ENCODE data around the gene EIPR1. TPM values are rescaled to one million over a fixed set of nuclear protein-coding genes. Genes with fewer than 3 reads are reported as not detected.

The EIPR1 gene
- total and polyA plus RNA-seq, 9 donors = 16.9 to 22.8 (median 18.7) TPM

DNA sequence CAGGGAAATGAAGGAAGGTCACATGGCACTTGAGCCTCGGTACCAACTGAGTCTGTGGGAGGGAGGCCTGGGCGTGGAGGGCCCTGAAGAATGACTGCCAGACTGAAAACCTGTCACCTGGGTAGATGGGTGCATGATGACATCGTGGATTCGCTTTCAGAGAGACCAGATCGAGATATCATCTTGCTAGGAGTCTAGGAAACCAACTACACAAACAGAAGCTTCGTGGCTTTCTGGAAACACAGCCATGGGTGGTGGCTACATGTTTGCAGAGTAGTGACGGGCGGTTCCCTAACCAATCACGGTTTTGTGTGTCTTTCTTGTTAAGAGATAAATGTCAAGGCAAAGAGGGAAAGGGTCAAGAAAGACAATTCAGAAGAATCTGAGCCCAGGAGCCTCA lies 155.0 kb downstream of the EIPR1 start:
- Histone ChIP-seq H3K27ac (ENCODE audit: low read length) (no peak overlapping the region), H3K36me3 (ENCODE audit: control insufficient read depth, insufficient read depth, low read length) (no peaks in the 10 kb centered on the region), H3K27me3 (ENCODE audit: control insufficient read depth, insufficient read depth, low read length) (no peaks in the 10 kb centered on the region), H3K4me1 (ENCODE audit: control insufficient read depth, insufficient read depth, low read length) (no peaks in the 10 kb centered on the region), H3K4me3 (ENCODE audit: low read length) (no peak overlapping the region), H3K9me3 (replicated peaks; ENCODE audit: control insufficient read depth, low read depth, low read length) (peaks cover 7% of the 10 kb centered on the region)
- no peak for DNase-seq
- 87% methylated on average over 3 of the region's 9 CpGs for WGBS (ENCODE audit: insufficient coverage)

DNA sequence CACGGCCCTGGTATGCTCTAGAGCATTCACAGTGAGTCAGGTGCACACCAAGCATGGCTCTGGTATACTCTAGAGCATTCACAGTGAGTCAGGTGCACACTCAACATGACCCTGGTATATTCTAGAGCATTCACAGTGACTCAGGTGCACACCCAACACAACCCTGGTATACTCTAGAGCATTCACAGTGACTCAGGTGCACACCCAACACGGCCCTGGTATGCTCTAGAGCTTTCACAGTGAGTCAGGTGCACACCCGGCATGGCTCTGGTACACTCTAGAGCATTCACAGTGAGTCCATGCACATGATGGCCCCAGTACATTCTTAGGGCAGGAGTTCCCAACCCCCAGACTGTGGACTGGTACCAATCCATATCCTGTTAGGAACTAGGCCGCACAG lies 158.1 kb downstream of the EIPR1 start:
- WGBS (ENCODE audit: insufficient coverage) = 98% methylated on average over 3 of the region's 4 CpGs
- no peak for DNase-seq
- Histone ChIP-seq H3K27ac (ENCODE audit: low read length) (no peak overlapping the region), H3K9me3 (replicated peaks; ENCODE audit: control insufficient read depth, low read depth, low read length) (peaks cover 5% of the 10 kb centered on the region), H3K36me3 (ENCODE audit: control insufficient read depth, insufficient read depth, low read length) (no peaks in the 10 kb centered on the region), H3K4me1 (ENCODE audit: control insufficient read depth, insufficient read depth, low read length) (no peaks in the 10 kb centered on the region), H3K4me3 (ENCODE audit: low read length) (no peak overlapping the region), H3K27me3 (ENCODE audit: control insufficient read depth, insufficient read depth, low read length) (no peaks in the 10 kb centered on the region)

DNA sequence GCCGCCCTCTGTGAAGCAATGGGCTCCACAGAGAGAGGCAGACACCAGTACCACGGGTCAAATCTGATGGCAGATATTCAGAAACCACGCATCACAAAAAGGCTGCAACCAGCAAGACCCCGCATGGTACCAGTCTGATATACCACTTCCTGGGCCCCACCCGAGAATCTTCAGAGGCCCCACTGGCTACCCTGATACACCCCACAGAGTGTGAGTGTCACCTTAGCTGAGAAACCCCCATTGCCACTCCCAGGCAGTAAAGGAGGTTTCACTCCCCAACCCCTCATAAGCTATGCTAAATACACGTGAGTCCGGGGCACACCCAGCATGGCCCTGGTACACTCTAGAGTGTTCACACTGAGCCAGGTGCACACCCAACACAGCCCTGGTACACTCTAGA lies 160.0 kb downstream of the EIPR1 start:
- H3K4me1 ChIP-seq (ENCODE audit: control insufficient read depth, insufficient read depth, low read length) = no peaks in the 10 kb centered on the region
- 76% methylated on average over 6 of the region's 7 CpGs for WGBS (ENCODE audit: insufficient coverage)
- H3K4me3 ChIP-seq (ENCODE audit: low read length) = no peak overlapping the region
- DNase-seq = no peak
- H3K27ac ChIP-seq (ENCODE audit: low read length) = no peak overlapping the region
- peaks cover 5% of the 10 kb centered on the region for H3K9me3 ChIP-seq (replicated peaks; ENCODE audit: control insufficient read depth, low read depth, low read length)
- H3K27me3 ChIP-seq (ENCODE audit: control insufficient read depth, insufficient read depth, low read length) = no peaks in the 10 kb centered on the region
- no peaks in the 10 kb centered on the region for H3K36me3 ChIP-seq (ENCODE audit: control insufficient read depth, insufficient read depth, low read length)

DNA sequence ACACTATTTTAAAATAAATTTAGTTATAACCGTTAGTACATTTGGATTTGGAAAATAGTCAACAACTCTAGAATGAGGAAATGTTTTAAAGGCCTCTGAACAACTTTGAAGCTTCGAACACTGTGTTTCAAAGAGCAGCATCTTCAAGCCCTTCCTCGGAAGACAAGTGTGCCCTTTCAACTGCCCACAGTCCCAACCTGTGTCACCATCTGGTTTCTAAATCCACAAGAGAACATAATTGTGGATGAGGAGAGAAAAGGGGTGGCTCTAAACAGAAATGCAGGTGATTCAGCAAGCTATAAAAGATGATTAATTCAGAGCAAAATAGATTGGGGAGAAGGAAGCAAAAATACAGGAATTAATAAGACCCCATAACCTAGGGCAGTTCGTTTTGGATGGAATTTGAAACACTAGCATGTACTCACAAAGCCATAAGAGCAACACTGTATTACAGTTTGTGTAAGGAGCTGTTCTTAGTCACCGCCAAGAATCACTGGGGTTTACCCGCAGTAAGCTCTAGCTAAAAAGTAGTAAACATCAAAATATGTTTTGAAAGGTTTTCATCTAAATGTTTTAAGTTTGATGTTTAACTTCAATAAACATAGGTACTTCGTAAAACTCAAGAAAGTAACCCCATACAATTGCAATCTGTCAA lies 160.7 kb downstream of the EIPR1 start:
- Histone ChIP-seq H3K9me3 (replicated peaks; ENCODE audit: control insufficient read depth, low read depth, low read length) (peaks cover 5% of the 10 kb centered on the region), H3K4me3 (ENCODE audit: low read length) (no peak overlapping the region), H3K4me1 (ENCODE audit: control insufficient read depth, insufficient read depth, low read length) (no peaks in the 10 kb centered on the region), H3K27ac (ENCODE audit: low read length) (no peak overlapping the region), H3K36me3 (ENCODE audit: control insufficient read depth, insufficient read depth, low read length) (no peaks in the 10 kb centered on the region), H3K27me3 (ENCODE audit: control insufficient read depth, insufficient read depth, low read length) (no peaks in the 10 kb centered on the region)
- no peak for DNase-seq
- 83% methylated on average over 1 of the region's 7 CpGs for WGBS (ENCODE audit: insufficient coverage)

DNA sequence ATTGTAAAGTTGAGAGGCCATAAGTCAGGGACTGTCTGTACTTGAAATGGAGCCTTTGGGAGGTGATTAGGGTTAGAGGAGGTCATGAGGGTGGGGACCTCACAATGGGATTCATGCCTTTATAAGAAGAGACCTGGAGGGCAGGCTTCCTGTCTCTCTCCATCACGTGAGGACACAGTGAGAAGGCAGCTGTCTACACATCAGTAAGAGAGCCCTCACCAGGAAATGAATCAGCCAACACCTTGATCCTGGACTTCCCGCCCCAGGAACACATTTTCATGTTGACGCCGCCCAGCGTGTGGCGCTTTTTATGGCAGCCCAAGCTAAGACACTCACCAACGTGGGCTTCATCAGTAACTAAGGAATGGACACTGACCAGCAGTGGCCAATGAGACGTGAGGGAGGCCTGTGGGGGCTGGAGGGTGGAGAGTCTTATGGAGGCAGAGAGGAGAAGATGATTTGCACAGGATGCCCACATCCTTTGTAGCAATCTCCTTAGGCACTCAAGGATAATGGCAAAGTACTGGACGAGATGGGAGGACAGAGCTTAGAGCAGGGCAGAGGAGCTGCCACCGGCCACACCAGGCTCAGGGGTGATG lies 162.7 kb downstream of the EIPR1 start:
- no peak for DNase-seq
- Histone ChIP-seq H3K36me3 (ENCODE audit: control insufficient read depth, insufficient read depth, low read length) (no peaks in the 10 kb centered on the region), H3K27ac (ENCODE audit: low read length) (no peak overlapping the region), H3K4me3 (ENCODE audit: low read length) (no peak overlapping the region), H3K27me3 (ENCODE audit: control insufficient read depth, insufficient read depth, low read length) (no peaks in the 10 kb centered on the region), H3K4me1 (ENCODE audit: control insufficient read depth, insufficient read depth, low read length) (no peaks in the 10 kb centered on the region), H3K9me3 (replicated peaks; ENCODE audit: control insufficient read depth, low read depth, low read length) (peaks cover 2% of the 10 kb centered on the region)
- 71% methylated on average over 9 of the region's 10 CpGs for WGBS (ENCODE audit: insufficient coverage)

DNA sequence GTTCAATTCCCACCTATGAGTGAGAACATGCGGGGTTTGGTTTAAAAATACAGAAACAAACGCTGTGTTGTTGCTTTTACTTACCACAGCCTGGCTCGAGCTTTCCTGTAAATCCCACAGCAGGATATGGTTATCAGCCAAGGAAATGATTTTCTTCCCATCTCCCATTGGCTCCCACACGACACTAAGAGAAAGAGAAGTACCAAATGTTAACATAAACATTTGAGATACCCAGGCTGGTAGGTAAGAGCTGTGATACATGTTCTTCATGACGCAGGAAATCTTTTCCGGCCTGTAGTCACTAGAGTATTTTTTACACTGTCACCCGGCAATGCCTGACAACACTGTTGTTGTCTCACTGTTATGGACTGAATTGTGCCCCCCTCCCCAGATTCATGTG lies 163.6 kb downstream of the EIPR1 start:
- Histone ChIP-seq H3K4me1 (ENCODE audit: control insufficient read depth, insufficient read depth, low read length) (no peaks in the 10 kb centered on the region), H3K36me3 (ENCODE audit: control insufficient read depth, insufficient read depth, low read length) (no peaks in the 10 kb centered on the region)

DNA sequence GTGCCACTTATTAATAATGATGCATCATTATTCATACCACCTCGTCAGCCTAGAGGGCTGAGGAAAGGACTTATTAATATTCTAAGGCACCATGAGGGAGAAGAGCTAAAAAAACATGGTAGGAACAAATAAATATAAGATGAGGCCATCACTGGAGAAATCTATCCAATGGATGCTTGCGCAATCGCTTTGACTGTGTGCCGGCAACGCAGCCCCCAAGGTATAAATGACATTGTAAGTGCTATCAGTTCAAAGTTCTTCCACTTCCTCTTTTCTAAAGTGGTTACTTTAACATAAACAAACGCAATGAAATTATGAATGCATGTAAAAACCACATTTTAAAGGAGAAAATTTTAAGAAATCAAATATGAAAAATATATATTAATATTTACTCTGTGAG lies 164.6 kb downstream of the EIPR1 start:
- no peaks in the 10 kb centered on the region for H3K36me3 ChIP-seq (ENCODE audit: control insufficient read depth, insufficient read depth, low read length)
- H3K27ac ChIP-seq (ENCODE audit: low read length) = no peak overlapping the region
- no peaks in the 10 kb centered on the region for H3K27me3 ChIP-seq (ENCODE audit: control insufficient read depth, insufficient read depth, low read length)
- no CpG with 5 or more reads among the region's 6 CpGs for whole genome bisulfite sequencing (ENCODE audit: insufficient coverage)
- DNase-seq = no peak
- no peaks in the 10 kb centered on the region for H3K9me3 ChIP-seq (replicated peaks; ENCODE audit: control insufficient read depth, low read depth, low read length)
- H3K4me3 ChIP-seq (ENCODE audit: low read length) = no peak overlapping the region
- no peaks in the 10 kb centered on the region for H3K4me1 ChIP-seq (ENCODE audit: control insufficient read depth, insufficient read depth, low read length)

More for the DNA sequence above, 163.6 kb downstream of the EIPR1 start:
- no peaks in the 10 kb centered on the region for H3K27me3 ChIP-seq (ENCODE audit: control insufficient read depth, insufficient read depth, low read length)
- no peak overlapping the region for H3K27ac ChIP-seq (ENCODE audit: low read length)
- no peaks in the 10 kb centered on the region for H3K9me3 ChIP-seq (replicated peaks; ENCODE audit: control insufficient read depth, low read depth, low read length)
- 77% methylated on average over 3 of the region's 7 CpGs for WGBS (ENCODE audit: insufficient coverage)
- no peak overlapping the region for H3K4me3 ChIP-seq (ENCODE audit: low read length)
- no peak for DNase-seq

DNA sequence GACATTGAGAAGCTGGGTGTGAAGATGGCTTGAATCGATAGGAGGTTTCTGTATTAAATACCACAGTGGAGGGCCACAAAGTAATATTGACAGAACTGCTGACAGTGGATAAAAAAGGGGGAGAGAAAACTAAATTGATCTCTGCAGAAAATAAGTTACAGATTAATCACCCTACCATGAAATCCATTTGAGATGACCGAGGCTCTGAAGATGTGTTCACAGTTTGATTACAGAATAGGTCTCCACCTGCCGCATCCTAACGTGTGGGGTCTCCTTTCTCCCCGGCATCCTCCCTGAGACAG lies 165.6 kb downstream of the EIPR1 start:
- H3K27ac ChIP-seq (ENCODE audit: low read length) = no peak overlapping the region
- no peaks in the 10 kb centered on the region for H3K36me3 ChIP-seq (ENCODE audit: control insufficient read depth, insufficient read depth, low read length)
- H3K9me3 ChIP-seq (replicated peaks; ENCODE audit: control insufficient read depth, low read depth, low read length) = no peaks in the 10 kb centered on the region
- no peaks in the 10 kb centered on the region for H3K27me3 ChIP-seq (ENCODE audit: control insufficient read depth, insufficient read depth, low read length)
- no peak overlapping the region for H3K4me3 ChIP-seq (ENCODE audit: low read length)
- 94% methylated on average over 4 of the region's 5 CpGs for WGBS (ENCODE audit: insufficient coverage)
- no peaks in the 10 kb centered on the region for H3K4me1 ChIP-seq (ENCODE audit: control insufficient read depth, insufficient read depth, low read length)
- DNase-seq = no peak

DNA sequence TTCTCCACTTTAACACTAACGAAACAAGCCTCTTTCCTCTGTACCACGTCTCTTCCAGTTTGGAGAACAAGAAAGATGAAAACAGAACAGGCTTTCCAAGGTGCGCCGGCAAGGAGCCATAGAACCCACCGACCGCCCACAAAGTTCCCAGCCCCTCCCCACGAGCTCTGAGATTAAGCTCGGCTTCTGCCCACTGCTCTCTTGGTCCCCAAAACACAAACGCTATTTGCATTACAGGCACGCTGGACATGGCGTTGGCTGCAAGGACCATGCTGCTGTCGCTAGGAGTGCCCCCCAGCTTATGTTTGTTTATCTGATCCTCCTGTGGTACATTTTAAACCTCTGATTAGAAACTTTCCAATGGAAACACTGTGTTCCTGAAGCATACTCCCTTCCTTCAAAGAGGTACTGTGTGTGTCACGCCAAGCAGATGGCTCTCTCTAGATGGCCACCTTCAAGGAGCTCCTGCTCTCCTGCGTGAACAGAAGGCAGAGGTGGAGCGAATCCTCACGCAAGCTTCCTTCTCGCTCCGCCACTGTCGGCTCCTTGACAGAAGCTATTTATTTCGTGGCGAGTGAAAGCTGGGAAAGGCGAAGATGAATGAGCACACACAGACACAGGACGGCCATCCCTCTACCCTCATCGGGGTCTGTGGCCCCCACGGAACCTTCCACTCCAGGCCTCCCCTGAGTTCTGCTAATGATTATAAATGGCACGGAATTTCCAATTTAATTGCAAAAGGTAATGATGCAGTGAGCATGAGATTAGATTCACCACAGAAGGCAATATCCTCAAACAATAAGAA lies 166.2 kb downstream of the EIPR1 start:
- no peak overlapping the region for H3K27ac ChIP-seq (ENCODE audit: low read length)

DNA sequence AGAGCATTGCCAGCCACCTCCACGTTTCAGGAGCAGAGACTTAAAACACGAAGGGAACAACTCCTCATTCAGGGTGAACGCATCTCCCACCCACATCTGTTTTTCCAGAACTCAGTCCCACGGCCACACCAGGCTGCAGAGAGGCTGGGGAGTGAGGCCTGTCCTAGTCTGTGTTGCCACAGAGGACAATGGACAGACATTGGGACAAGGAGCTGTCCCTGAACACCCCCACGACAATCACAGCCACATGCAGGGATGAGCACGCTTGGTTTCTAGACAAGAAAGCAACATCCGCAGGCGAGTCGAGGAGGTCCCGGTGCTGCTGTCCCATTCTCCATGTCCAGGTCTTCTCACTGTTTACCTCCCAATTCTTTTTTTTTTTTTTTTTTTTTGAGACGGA lies 167.4 kb downstream of the EIPR1 start:
- 65% methylated on average over 2 of the region's 11 CpGs for WGBS (ENCODE audit: insufficient coverage)
- no peaks in the 10 kb centered on the region for H3K36me3 ChIP-seq (ENCODE audit: control insufficient read depth, insufficient read depth, low read length)
- DNase-seq = no peak

More for the DNA sequence above, 166.2 kb downstream of the EIPR1 start:
- no peaks in the 10 kb centered on the region for H3K27me3 ChIP-seq (ENCODE audit: control insufficient read depth, insufficient read depth, low read length)
- H3K4me3 ChIP-seq (ENCODE audit: low read length) = no peak overlapping the region
- no peaks in the 10 kb centered on the region for H3K36me3 ChIP-seq (ENCODE audit: control insufficient read depth, insufficient read depth, low read length)
- WGBS (ENCODE audit: insufficient coverage) = 91% methylated on average over 17 of the region's 26 CpGs
- H3K9me3 ChIP-seq (replicated peaks; ENCODE audit: control insufficient read depth, low read depth, low read length) = no peaks in the 10 kb centered on the region
- DNase-seq = no peak
- H3K4me1 ChIP-seq (ENCODE audit: control insufficient read depth, insufficient read depth, low read length) = no peaks in the 10 kb centered on the region

More for the DNA sequence above, 167.4 kb downstream of the EIPR1 start:
- Histone ChIP-seq H3K9me3 (replicated peaks; ENCODE audit: control insufficient read depth, low read depth, low read length) (no peaks in the 10 kb centered on the region), H3K4me1 (ENCODE audit: control insufficient read depth, insufficient read depth, low read length) (no peaks in the 10 kb centered on the region), H3K27ac (ENCODE audit: low read length) (no peak overlapping the region), H3K27me3 (ENCODE audit: control insufficient read depth, insufficient read depth, low read length) (no peaks in the 10 kb centered on the region), H3K4me3 (ENCODE audit: low read length) (no peak overlapping the region)

Measured in muscle of leg (tissue), 11 donors.